Prostate gland (tissue), 2 donors: ENCODE results near the gene BNC2. TPM values are rescaled to one million over a fixed set of nuclear protein-coding genes. Genes with fewer than 3 reads are reported as not detected.

Source experiments
- DNase-seq: peaks from one replicate; pipeline ENCODE4 v3.0.0-alpha.2; 2019; ENCODE audit warnings: low spot score
- H3K27ac ChIP-seq, 2 donors: fragments of 200-600 bp; sonication (generic); 2 replicates each; pipeline ENCODE4 v1.5.1; 2017 to 2019
- H3K27me3 ChIP-seq: fragments of 200-600 bp; sonication (generic); replicated peaks from 2 replicates; pipeline ENCODE4 v1.5.1; 2019; ENCODE audit not compliant: insufficient read depth
- H3K36me3 ChIP-seq, 2 donors: fragments of 200-600 bp; sonication (generic); 1 replicate in 1 of 2; 2 replicates in 1 of 2; pipeline versions ENCODE4 v1.5.1 to v1.8.1; 2017 to 2019
- H3K4me1 ChIP-seq: fragments of 200-600 bp; sonication (generic); replicated peaks from 2 replicates; pipeline ENCODE4 v1.5.1; 2019
- H3K4me3 ChIP-seq, 2 donors: fragments of 200-600 bp; sonication (generic); 2 replicates each; pipeline ENCODE4 v1.5.1; 2017 to 2019
- H3K9me3 ChIP-seq: fragments of 200-600 bp; sonication (generic); 2 replicates; pipeline ENCODE4 v1.5.1; 2017
- POLR2A ChIP-seq: fragments of 450-650 bp; IDR thresholded peaks from one replicate; pipeline ENCODE4 v1.6.1; 2016; ENCODE audit warnings: antibody characterized with exemption, mild to moderate bottlenecking
- POLR2AphosphoS5 ChIP-seq: sonication (generic); formaldehyde crosslinking; IDR thresholded peaks from one replicate; pipeline ENCODE4 v1.6.1; 2017; ENCODE audit warnings: antibody characterized with exemption
- WGBS: methylation state at CpG from one replicate; pipeline ENCODE4 v1.1.5; 2018; 5-methylcytosine and 5-hydroxymethylcytosine counted together
- intact Hi-C: fragments of 100-400 bp; cut with DNase I; formaldehyde crosslinking; loops from one replicate; pipeline ENCODE4 v1.14.2; 2022
- total RNA-seq, 2 donors: library from RNA; depleted of rRNA; stranded (reverse); fragments of >200 nt; gene quantifications; one replicate each; pipeline ENCODE4 v1.1.0, GENCODE V29; 2016
- TF ChIP-seq, protein P1 (sequence below), 4 experiments: fragments of 200-600 bp in 2 of 4; fragments of 450-650 bp in 2 of 4; sonication (generic) in 2 of 4; IDR thresholded peaks; 1 replicate in 3 of 4; 2 replicates in 1 of 4; pipeline ENCODE4 v1.5.1; 2016 to 2019; ENCODE audit warnings: antibody characterized with exemption in 4 of 4, mild to moderate bottlenecking in 2 of 4, moderate library complexity in 2 of 4

Gene BNC2
- total RNA-seq, 2 donors from 2014 or later: 4.9 to 37.2 TPM

- no peaks in the 10 kb centered on the region for H3K27me3 ChIP-seq
- intact Hi-C loops: no loop called here
- H3K4me1 ChIP-seq: no peaks in the 10 kb centered on the region
- peak; percentile 60 for TF ChIP-seq POLR2AphosphoS5
- TF ChIP-seq, protein P1, sequence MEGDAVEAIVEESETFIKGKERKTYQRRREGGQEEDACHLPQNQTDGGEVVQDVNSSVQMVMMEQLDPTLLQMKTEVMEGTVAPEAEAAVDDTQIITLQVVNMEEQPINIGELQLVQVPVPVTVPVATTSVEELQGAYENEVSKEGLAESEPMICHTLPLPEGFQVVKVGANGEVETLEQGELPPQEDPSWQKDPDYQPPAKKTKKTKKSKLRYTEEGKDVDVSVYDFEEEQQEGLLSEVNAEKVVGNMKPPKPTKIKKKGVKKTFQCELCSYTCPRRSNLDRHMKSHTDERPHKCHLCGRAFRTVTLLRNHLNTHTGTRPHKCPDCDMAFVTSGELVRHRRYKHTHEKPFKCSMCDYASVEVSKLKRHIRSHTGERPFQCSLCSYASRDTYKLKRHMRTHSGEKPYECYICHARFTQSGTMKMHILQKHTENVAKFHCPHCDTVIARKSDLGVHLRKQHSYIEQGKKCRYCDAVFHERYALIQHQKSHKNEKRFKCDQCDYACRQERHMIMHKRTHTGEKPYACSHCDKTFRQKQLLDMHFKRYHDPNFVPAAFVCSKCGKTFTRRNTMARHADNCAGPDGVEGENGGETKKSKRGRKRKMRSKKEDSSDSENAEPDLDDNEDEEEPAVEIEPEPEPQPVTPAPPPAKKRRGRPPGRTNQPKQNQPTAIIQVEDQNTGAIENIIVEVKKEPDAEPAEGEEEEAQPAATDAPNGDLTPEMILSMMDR (IDR thresholded peaks at IDR 0.05): no peak
- no peak for TF ChIP-seq POLR2A
- WGBS: 57% methylated on average over 1 of the region's 1 CpG
- H3K4me3 ChIP-seq: no peak overlapping the region
- no peaks in the 10 kb centered on the region for H3K36me3 ChIP-seq
- DNase-seq: no peak
- H3K27ac ChIP-seq: no peak overlapping the region
- no peaks in the 10 kb centered on the region for H3K9me3 ChIP-seq
Measured at GRCh38 chr9:16821344-16821743, 49.1 kb downstream of the BNC2 start.

DNA sequence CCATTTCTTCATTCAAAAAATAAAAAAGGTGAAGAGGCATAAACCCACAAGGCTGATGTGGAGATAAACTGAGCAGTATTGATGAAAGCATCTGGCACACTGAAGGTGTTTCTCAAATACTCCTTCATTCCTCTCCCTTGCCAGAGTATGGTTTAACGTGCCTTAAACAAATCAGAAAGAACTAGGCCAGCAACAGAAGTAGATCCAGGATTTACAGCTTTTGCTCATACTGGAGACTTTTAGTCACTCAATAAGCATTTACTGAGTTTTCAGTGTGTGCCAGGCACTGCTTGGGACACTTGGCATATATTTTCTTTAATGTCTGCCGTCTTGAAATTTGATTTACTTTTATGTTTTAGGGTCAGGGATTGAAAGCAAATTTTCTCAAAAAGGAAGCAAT, 53.0 kb downstream of the BNC2 start:
- H3K27me3 ChIP-seq: no peaks in the 10 kb centered on the region
- intact Hi-C loops: no loop called here
- H3K4me3 ChIP-seq: no peak overlapping the region
- WGBS: 34% methylated on average over 2 of the region's 2 CpGs
- H3K4me1 ChIP-seq: no peaks in the 10 kb centered on the region
- H3K36me3 ChIP-seq: no peaks in the 10 kb centered on the region
- H3K27ac ChIP-seq: no peak overlapping the region
- no peaks in the 10 kb centered on the region for H3K9me3 ChIP-seq
- DNase-seq: no peak
- TF ChIP-seq POLR2A (no peak), POLR2AphosphoS5 (no peak)
- TF ChIP-seq, protein P1 (IDR thresholded peaks at IDR 0.05): no peak

- TF ChIP-seq, protein P1 (IDR thresholded peaks at IDR 0.05): no peak
- no peak for TF ChIP-seq POLR2A
- no peak for TF ChIP-seq POLR2AphosphoS5
- Histone ChIP-seq H3K4me3 (no peak overlapping the region), H3K36me3 (no peaks in the 10 kb centered on the region), H3K9me3 (no peaks in the 10 kb centered on the region), H3K27ac (no peak overlapping the region), H3K27me3 (no peaks in the 10 kb centered on the region), H3K4me1 (no peaks in the 10 kb centered on the region)
- WGBS: 88% methylated on average over 2 of the region's 2 CpGs
- DNase-seq: no peak
- intact Hi-C loops: no loop called here
Measured at GRCh38 chr9:16817002-16817401, 53.5 kb downstream of the BNC2 start.

DNA sequence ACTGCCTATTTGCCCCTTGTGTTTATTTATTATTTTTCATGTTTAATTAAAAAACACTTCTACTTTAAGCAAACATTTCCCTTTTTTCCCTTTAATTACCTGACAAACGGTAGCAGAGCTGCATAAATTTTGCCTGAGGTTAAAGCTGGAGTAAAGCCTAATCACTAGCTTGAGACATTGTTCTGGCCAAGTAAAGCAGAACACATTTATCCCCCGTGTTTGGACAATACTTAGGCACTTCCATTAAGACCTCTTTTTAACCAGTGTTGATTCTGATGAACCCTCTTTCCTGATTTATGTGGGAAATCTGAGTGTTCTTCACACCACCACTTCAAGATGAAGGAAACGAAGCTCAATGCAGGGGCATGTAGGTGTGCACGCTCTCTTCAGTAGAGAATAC, 54.5 kb downstream of the BNC2 start:
- intact Hi-C loops: no loop called here
- 43% methylated on average over 4 of the region's 4 CpGs for WGBS
- no peak overlapping the region for H3K27ac ChIP-seq
- H3K9me3 ChIP-seq: no peaks in the 10 kb centered on the region
- TF ChIP-seq, protein P1 (IDR thresholded peaks at IDR 0.05): no peak
- TF ChIP-seq POLR2AphosphoS5: no peak
- no peak for TF ChIP-seq POLR2A
- H3K4me1 ChIP-seq: no peaks in the 10 kb centered on the region
- DNase-seq: no peak
- no peak overlapping the region for H3K4me3 ChIP-seq
- H3K27me3 ChIP-seq: no peaks in the 10 kb centered on the region
- H3K36me3 ChIP-seq: no peaks in the 10 kb centered on the region

- no peak for TF ChIP-seq POLR2A
- TF ChIP-seq, protein P1 (IDR thresholded peaks at IDR 0.05): no peak
- no peak for TF ChIP-seq POLR2AphosphoS5
- Histone ChIP-seq H3K27me3 (no peaks in the 10 kb centered on the region), H3K9me3 (no peaks in the 10 kb centered on the region), H3K4me1 (no peaks in the 10 kb centered on the region), H3K4me3 (no peak overlapping the region), H3K36me3 (no peaks in the 10 kb centered on the region), H3K27ac (no peak overlapping the region)
- intact Hi-C loops: no loop called here
- DNase-seq: no peak
- WGBS: 82% methylated on average over 2 of the region's 2 CpGs
Measured at GRCh38 chr9:16815079-16815478, 55.4 kb downstream of the BNC2 start.
